Activated CD4-positive, alpha-beta T cell treated with anti-CD3 and anti-CD28 coated beads, Interleukin-2, Interleukin-6, amounts not matched to agents 100 ng/mL and 50 ng/mL, durations not matched to agents 16 hours and 8 hours (primary cell): ENCODE measurements around the gene TERB2.
A peak's percentile ranks its signal among the peaks of the same experiment; 100 is the strongest.
"Not testable (repeated sequence)": the region's sequence is repeated elsewhere in the genome, so short reads cannot be mapped to it uniquely, and the experiment has no call there.

Source experiments
- DNase-seq: peaks from one replicate; pipeline ENCODE4 v3.0.0-alpha.2; 2020

The TERB2 gene

GRCh38 chr15:45003731-45004410, 47.4 kb downstream of the TERB2 start:
- DNase-seq: not testable (repeated sequence)

- peak; percentile 11 for DNase-seq
Observed at GRCh38 chr15:45004590-45005175, 48.2 kb downstream of the TERB2 start.

GRCh38 chr15:45009046-45009445, 52.6 kb downstream of the TERB2 start:
- no peak for DNase-seq

- not testable (repeated sequence) for DNase-seq
Observed at GRCh38 chr15:45015114-45015513, 58.6 kb downstream of the TERB2 start.

- not testable (repeated sequence) for DNase-seq
Observed at GRCh38 chr15:45020222-45020900, 63.9 kb downstream of the TERB2 start.

- DNase-seq: not testable (repeated sequence)
Observed at GRCh38 chr15:45020901-45021259, 64.4 kb downstream of the TERB2 start.

GRCh38 chr15:45021348-45021747, 64.9 kb downstream of the TERB2 start:
- no peak for DNase-seq

- peak; percentile 96 for DNase-seq
Observed at GRCh38 chr15:45022871-45023658, 66.6 kb downstream of the TERB2 start, which contains the start of gene SORD. Gene SORD (plus strand): TSS chr15:45023195. CDS start chr15:45023284, 89 bp downstream.

- DNase-seq: peak; percentile 22
Observed at GRCh38 chr15:45023659-45024225, 67.3 kb downstream of the TERB2 start.

GRCh38 chr15:45024649-45025048, 68.2 kb downstream of the TERB2 start:
- not testable (repeated sequence) for DNase-seq

GRCh38 chr15:45025627-45026026, 69.1 kb downstream of the TERB2 start:
- not testable (repeated sequence) for DNase-seq

- DNase-seq: no peak
Observed at GRCh38 chr15:45026651-45027190, 70.2 kb downstream of the TERB2 start.

GRCh38 chr15:45027220-45027619, 70.7 kb downstream of the TERB2 start:
- no peak for DNase-seq
